Measurements from ENCODE around the gene CAMK2N1.

CAMK2N1 gene

DNA sequence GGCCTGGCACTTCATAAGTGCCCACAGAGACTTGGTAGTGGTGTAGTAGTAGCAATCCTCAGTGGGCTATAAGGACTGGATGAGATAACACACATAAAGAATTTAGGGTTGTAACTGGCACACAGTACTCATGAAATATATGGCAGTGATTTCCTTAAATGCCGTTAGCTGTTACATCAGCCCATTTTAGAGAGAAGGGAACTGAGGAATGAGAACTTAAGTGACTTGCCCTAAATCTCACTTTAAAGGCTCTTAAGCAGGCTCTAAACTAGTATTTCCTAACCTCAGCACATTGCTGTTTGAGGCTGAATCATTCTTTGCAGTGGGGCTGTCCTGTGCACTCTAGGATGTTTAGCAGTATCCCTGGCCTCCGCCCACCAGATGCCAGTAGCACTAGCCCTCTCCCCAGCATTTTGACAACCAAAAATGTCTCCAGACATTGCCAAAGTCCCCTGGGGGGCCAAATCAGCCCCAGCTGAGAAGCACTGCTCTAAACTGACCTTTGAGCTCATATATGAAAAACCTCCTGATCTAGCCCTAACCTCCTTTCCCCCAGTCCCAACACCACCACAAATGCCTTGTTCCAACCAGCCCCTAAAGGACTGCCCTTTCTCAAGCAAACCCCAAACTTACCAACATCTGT, 11.6 kb downstream of the CAMK2N1 start:
- Mint-ChIP-seq H3K4me1 (no peaks in the 10 kb centered on the region), H3K36me3 (no peaks in the 10 kb centered on the region), H3K27ac (no peak overlapping the region), H3K27me3 (peaks cover 48% of the 10 kb centered on the region), H3K9me3 (no peaks in the 10 kb centered on the region), H3K4me3 (no peak overlapping the region)

DNA sequence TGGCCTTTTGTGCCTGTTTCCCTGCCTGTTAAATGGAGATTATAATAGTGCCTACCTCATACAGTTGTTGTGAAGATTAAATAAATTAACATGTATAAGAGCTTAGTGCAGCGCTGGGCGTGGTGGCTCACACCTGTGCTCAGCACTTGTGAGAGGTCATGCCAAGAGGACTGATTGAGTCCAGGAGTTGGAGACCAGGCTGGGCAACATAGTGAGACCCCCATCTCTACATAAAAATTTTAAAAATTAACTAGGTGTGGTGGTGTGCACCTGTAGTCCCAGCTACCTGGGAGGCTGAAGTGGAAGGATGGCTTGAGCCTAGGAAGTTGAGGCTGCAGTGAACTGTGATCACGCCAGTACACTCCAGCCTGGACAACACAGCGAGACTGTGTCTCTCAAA, 12.1 kb downstream of the CAMK2N1 start:
- Mint-ChIP-seq H3K9me3 (no peaks in the 10 kb centered on the region), H3K4me1 (no peaks in the 10 kb centered on the region), H3K27me3 (peaks cover 44% of the 10 kb centered on the region), H3K4me3 (no peak overlapping the region), H3K27ac (no peak overlapping the region), H3K36me3 (no peaks in the 10 kb centered on the region)

DNA sequence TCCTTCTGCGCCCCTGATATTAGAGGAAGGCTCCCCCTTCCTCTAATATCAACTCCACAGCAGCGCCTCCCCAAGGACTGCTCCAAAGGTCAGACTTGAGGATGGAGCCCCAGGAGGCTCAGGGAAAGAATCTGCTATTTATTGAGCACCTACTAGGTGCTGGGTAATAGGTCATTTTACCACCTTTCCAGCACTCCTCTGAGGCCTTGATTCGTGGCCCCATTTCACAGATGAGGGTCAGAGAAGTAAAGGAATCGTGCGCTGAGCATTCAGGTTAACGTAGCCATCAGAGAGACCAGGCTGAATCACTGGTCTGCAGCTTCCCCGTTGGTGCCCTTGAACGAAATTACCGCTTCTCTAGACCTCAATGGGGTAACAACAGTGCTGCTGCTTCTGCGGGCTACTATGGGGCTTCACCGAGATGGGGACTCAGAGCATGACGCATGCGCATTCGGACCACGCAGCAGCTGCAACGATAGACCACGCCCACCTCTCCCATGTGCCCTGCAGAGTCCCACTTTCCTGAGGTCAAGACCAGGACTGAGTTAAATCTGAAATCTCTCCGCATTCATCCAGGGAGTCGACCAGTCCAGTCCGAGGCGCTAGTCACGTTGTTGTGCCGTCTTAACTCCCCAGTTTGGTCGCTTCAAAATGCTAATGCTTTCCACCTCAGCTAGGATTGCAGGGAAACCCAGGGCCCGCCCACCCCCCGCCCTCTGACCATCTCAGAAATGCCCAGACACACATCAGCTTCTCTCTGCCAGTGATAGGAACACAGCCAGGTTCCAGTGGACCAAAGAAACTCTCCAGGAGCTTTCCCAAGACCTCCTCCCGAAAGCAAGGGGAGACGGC, 12.9 kb downstream of the CAMK2N1 start:
- Mint-ChIP-seq H3K27ac (no peak overlapping the region), H3K4me3 (no peak overlapping the region), H3K27me3 (peaks cover 43% of the 10 kb centered on the region), H3K9me3 (no peaks in the 10 kb centered on the region), H3K36me3 (no peaks in the 10 kb centered on the region), H3K4me1 (no peaks in the 10 kb centered on the region)

DNA sequence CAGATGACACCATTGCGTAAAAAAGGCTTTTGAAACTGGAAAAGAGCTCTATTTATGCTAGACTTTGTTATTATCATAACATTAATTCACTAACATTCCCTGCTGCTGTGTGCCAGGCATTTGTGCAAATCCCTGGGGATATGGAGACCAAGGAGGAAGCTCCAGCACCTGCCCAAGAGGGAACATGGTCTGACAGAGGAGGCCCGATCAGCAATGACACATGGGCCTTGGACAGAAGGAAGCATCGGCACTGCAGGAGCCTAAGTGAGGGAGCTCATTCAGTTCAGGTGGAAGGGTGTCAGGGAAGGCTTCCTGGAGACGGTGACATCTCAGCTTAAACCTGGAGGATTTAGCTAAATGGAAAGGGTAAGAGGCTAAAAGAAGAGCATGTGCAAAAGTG, 13.9 kb downstream of the CAMK2N1 start:
- Mint-ChIP-seq H3K27me3 (peaks cover 42% of the 10 kb centered on the region), H3K27ac (no peak overlapping the region), H3K36me3 (no peaks in the 10 kb centered on the region), H3K9me3 (no peaks in the 10 kb centered on the region), H3K4me3 (no peak overlapping the region), H3K4me1 (no peaks in the 10 kb centered on the region)

DNA sequence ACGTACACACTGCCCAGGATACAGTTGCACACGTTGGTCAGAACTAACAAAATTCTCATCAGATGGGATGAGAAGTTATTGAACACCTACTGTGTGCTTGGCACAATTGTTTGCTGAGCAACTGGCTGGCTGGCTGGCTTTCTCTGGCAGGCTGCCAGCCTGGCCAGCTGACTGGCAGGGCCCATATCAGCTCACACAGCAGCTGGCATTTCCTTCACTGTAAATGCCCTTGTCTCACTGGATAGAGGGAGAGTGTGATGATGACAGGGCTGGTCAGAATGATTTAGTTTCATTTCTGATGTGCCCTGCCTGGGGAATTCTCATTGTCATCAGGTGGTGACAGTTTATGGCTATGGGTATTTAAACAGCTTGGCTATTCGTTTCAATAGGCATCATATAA, 15.8 kb downstream of the CAMK2N1 start:
- Mint-ChIP-seq H3K27ac (no peak overlapping the region), H3K4me1 (no peaks in the 10 kb centered on the region), H3K27me3 (peaks cover 37% of the 10 kb centered on the region), H3K36me3 (no peaks in the 10 kb centered on the region), H3K9me3 (no peaks in the 10 kb centered on the region), H3K4me3 (no peak overlapping the region)

DNA sequence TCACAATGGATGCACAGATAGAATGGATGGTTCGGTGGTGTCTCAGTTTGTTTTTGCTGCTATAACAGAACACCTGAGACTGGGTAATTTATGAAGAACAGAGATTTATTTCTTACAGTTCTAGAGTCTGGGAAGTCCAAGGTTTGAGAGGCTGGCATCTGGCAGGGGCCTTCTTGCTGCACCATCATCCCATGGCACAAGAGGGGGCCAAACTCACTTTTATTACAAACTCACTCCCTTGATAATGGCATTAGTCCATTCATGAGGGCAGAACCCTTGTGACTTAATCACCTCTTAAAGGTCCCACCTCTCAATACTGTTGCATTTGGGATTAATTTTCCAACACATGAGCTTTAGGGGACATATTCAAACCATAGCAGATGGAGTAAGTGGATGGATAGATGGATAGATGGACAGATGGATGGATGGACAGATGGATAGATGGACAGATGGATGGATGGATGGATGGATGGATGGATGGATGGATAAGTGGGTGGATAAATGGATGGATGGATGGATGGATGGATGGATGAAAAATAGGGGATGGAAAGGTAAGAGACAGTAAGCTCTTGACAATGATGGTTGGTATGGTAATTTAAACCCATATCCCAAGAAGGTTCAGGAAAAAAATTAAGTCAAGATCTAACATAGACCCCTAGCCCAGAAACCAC, 16.5 kb downstream of the CAMK2N1 start:
- peak overlapping the region; percentile 30 for H3K27ac Mint-ChIP-seq
- H3K4me1 Mint-ChIP-seq = no peaks in the 10 kb centered on the region
- no peaks in the 10 kb centered on the region for H3K9me3 Mint-ChIP-seq
- H3K4me3 Mint-ChIP-seq = no peak overlapping the region
- no peaks in the 10 kb centered on the region for H3K36me3 Mint-ChIP-seq
- peaks cover 31% of the 10 kb centered on the region for H3K27me3 Mint-ChIP-seq

DNA sequence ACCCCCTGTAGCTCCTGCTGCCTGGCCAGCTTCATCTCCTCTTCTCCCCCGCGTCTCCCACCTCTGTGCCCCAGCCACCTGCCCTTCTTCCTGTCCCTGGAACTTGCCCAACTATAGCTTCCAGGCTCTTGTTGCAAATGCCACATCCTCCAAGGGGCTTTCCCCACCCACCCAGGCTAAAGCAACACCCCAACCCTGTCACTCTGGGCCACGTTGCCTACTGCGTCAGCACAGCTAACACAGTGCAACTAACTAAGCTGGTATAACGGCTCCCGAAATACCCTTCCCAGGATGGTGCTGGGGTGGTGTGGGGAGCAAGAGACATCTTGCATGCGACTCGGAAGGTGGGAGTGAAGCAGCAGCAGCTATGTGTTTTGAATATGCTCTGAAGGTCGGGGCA, 19.7 kb downstream of the CAMK2N1 start:
- no peaks in the 10 kb centered on the region for H3K36me3 Mint-ChIP-seq
- H3K4me3 Mint-ChIP-seq = no peak overlapping the region
- no peaks in the 10 kb centered on the region for H3K9me3 Mint-ChIP-seq
- H3K4me1 Mint-ChIP-seq = no peaks in the 10 kb centered on the region
- no peak overlapping the region for H3K27ac Mint-ChIP-seq
- peaks cover 11% of the 10 kb centered on the region for H3K27me3 Mint-ChIP-seq

DNA sequence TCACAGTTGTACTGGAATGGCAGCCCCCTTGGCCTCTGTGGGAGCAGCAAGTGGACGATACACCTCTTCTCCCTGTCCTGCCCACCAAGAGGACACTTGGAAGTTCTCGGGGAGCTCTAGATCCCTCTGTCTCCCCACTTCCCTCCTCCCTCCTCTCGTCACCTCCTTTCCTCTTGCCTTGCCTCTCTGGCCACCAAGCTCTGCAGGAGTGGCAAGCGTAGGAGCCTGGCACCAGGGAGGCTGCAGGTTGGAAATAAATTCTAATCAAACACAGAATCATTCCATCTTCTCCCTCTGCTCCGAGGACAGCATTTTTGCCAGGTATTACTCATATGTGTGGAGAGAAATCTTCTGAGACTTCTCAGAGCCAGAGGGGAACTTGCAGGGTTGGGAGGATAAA, 20.8 kb downstream of the CAMK2N1 start:
- Mint-ChIP-seq H3K4me1 (no peaks in the 10 kb centered on the region), H3K9me3 (no peaks in the 10 kb centered on the region), H3K36me3 (no peaks in the 10 kb centered on the region), H3K27ac (no peak overlapping the region), H3K27me3 (peaks cover 10% of the 10 kb centered on the region), H3K4me3 (no peak overlapping the region)

DNA sequence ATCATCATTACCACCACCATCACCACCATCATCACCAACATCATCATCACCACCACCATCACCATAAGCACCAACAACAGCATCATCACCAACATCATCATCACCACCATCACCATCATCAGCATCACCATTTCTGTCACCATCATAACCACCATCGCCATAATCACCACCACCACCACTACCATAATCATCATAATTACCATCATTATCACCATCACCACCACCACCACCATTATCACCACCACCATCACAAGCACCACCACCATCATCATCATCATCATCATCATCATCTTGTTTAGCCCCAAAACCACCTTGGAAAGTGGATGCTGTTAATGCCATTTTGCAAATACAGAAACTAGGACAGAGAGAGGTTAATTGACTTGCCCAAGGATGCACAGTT, 22.5 kb downstream of the CAMK2N1 start:
- no peaks in the 10 kb centered on the region for H3K4me1 Mint-ChIP-seq
- H3K36me3 Mint-ChIP-seq = no peaks in the 10 kb centered on the region
- no peak overlapping the region for H3K27ac Mint-ChIP-seq
- peaks cover 19% of the 10 kb centered on the region for H3K27me3 Mint-ChIP-seq
- no peak overlapping the region for H3K4me3 Mint-ChIP-seq
- no peaks in the 10 kb centered on the region for H3K9me3 Mint-ChIP-seq

DNA sequence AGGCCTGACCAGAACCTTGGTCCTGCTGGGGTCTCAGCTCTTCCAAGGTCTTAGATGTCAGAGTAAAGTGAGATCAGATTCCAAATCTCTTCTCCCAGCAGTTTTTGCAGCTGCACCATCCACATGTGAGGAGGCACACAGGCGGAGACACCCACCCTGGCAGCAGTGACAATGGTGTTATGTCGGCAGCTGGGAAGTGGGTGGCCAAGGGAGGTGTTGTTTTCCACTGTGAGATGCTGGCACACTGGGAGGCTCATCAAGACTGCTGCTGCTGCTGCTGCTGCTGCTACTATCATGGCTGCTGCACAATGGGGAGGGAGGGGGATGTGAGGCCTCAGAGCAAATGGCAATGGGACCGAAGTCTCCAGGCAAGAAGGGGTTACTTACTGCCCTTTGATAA, 23.6 kb downstream of the CAMK2N1 start:
- H3K27me3 Mint-ChIP-seq = peaks cover 17% of the 10 kb centered on the region
- H3K9me3 Mint-ChIP-seq = no peaks in the 10 kb centered on the region
- H3K4me1 Mint-ChIP-seq = no peaks in the 10 kb centered on the region
- no peak overlapping the region for H3K27ac Mint-ChIP-seq
- no peak overlapping the region for H3K4me3 Mint-ChIP-seq
- H3K36me3 Mint-ChIP-seq = no peaks in the 10 kb centered on the region

DNA sequence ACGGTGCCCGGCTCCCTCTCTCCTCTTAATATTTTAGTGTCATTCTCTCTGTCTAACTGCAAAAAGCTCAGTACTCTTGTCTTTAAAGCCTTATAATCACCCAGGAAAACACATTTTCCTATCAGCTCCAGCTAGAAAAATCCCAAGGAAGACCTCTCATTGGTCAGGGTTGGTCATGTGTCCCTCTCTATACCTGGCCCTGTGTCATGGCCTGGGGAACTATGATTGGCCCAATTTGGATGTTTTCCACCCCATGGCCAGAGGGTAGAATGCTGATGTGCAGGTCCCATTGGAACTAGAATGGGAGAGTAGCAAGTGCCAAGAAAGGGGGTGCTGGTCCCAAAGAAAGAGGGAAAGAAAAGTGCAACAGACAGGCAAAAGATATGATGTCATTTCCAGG, 27.3 kb downstream of the CAMK2N1 start:
- H3K27me3 Mint-ChIP-seq = peaks cover 15% of the 10 kb centered on the region
- H3K4me3 Mint-ChIP-seq = no peak overlapping the region
- no peak overlapping the region for H3K27ac Mint-ChIP-seq
- H3K4me1 Mint-ChIP-seq = no peaks in the 10 kb centered on the region
- no peaks in the 10 kb centered on the region for H3K36me3 Mint-ChIP-seq
- H3K9me3 Mint-ChIP-seq = no peaks in the 10 kb centered on the region

DNA sequence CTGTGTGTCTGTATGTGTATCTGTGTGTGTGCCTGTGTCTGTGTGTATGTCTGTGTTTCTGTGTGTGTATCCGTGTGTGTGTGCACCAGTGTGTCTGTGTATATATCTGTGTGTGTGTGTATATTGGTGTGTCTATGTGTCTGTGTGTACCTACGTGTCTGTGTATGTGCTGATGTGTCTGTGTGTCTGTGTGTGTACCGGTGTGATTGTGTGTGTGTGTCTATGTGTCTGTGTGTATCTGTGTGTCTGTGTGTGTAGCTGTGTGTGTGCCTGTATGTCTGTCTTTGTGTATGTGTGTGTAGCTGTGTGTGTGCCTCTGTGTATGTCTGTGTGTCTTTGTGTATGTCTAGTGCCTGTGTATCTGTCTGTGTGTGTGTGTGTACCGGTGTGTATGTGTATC, 32.0 kb downstream of the CAMK2N1 start:
- no peak overlapping the region for H3K27ac Mint-ChIP-seq
- H3K9me3 Mint-ChIP-seq = no peaks in the 10 kb centered on the region
- H3K4me1 Mint-ChIP-seq = no peaks in the 10 kb centered on the region
- H3K4me3 Mint-ChIP-seq = no peak overlapping the region
- no peaks in the 10 kb centered on the region for H3K36me3 Mint-ChIP-seq
- peaks cover 15% of the 10 kb centered on the region for H3K27me3 Mint-ChIP-seq

DNA sequence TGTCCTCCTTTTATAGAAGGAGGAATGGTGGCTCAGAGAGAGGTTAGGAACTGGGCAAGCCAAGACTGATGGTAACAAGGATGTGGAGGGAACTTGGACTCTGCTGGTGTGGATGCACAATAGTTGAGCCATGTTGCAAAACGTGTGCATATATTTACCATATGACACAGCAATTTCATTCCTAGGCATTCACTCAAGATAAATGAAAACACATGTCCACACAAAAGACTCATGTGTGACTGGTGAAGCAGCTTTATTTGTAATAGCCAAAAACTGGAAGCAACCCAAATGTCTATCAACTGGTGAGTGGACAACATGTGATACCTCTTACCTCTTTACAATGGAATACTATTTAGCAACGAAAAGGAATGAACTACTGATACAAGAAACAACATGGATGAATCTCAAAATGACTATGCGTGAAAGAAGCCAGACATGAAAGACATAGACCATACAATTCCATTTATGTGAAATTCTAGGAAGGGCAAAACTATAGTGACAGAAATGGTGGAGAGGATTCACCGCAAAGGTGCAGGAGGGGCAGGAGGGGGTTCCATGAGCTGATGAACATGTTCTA, 36.2 kb downstream of the CAMK2N1 start:
- H3K27me3 Mint-ChIP-seq = peaks cover 15% of the 10 kb centered on the region
- no peak overlapping the region for H3K4me3 Mint-ChIP-seq
- H3K4me1 Mint-ChIP-seq = no peaks in the 10 kb centered on the region
- no peaks in the 10 kb centered on the region for H3K9me3 Mint-ChIP-seq
- no peak overlapping the region for H3K27ac Mint-ChIP-seq
- no peaks in the 10 kb centered on the region for H3K36me3 Mint-ChIP-seq

DNA sequence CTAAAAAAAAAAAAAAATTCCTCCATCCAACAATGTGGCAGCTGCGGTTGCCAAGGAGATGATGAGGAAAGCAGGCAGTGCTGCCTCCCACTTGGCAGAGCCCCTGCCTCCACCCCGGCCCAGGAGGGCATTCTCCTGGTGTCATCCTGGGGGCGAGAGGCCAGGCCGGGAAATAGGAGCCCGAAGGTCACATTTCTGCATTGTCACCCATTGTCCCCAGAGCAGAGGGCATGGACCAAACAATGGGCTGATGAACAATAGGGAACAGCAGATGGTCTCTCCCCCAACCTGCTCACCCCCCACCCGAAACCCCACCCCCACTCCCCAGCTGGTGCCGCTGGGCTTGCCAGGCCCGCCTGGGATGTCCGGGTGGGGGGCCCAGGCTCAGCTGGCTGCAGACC, 37.3 kb downstream of the CAMK2N1 start:
- Mint-ChIP-seq H3K9me3 (no peaks in the 10 kb centered on the region), H3K27ac (no peak overlapping the region), H3K4me1 (no peaks in the 10 kb centered on the region), H3K4me3 (no peak overlapping the region), H3K27me3 (peaks cover 15% of the 10 kb centered on the region), H3K36me3 (no peaks in the 10 kb centered on the region)

DNA sequence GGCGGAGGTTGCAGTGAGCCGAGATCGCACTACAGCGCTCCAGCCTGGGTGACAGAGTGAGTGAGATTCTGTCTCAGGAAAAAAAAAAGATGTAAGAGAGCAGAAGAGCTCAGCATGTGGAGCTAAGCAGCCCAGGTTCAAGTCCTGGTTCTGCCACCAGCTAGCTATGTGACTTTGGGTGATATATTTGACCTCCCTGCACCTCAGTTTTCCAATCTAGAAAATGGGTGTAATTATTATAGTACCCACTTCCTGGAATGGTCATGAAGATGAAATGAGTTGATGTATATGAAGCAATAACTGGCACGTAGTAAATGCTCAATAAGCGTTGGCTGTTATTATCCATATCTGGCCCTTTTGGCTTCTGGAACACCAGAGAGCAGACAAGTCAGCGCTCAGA, 38.2 kb downstream of the CAMK2N1 start:
- H3K4me1 Mint-ChIP-seq = no peaks in the 10 kb centered on the region
- H3K36me3 Mint-ChIP-seq = no peaks in the 10 kb centered on the region
- no peak overlapping the region for H3K4me3 Mint-ChIP-seq
- no peak overlapping the region for H3K27ac Mint-ChIP-seq
- H3K27me3 Mint-ChIP-seq = peaks cover 15% of the 10 kb centered on the region
- no peaks in the 10 kb centered on the region for H3K9me3 Mint-ChIP-seq

DNA sequence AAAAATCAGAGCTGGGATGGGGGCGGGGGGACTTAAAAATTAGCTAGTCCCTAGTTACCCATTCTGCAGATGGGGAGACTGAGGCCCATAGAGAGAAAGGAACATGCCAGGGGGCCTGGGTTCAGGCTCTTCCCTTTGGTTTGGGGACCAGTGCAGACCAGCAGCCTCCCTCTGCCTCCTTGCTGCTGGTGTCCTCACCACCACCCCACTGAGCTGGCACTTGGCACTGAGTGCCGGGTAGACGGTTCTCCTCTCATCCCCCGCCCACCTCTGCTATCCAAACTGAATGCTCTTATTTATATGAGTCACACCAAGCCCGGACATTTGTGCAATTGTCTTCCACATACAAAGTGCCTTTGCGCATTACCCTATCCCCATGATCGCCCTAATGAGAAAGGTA, 39.2 kb downstream of the CAMK2N1 start:
- Mint-ChIP-seq H3K27ac (no peak overlapping the region), H3K9me3 (no peaks in the 10 kb centered on the region), H3K4me3 (no peak overlapping the region), H3K4me1 (no peaks in the 10 kb centered on the region), H3K36me3 (no peaks in the 10 kb centered on the region), H3K27me3 (peaks cover 15% of the 10 kb centered on the region)
